Aorta (tissue), 5 donors: ENCODE data around the gene TMEM94. TPM values are rescaled to one million over a fixed set of nuclear protein-coding genes. Genes with fewer than 3 reads are reported as not detected.
"Not testable (repeated sequence)": the region's sequence is repeated elsewhere in the genome, so short reads cannot be mapped to it uniquely, and the experiment has no call there.

Experiments
- ATAC-seq: fragments of 200-7000 bp; cut with Tn5 transposase; one replicate; pipeline ENCODE4 v1.9.1; 2022; ENCODE audit warnings: moderate library complexity; ENCODE audit not compliant: low FRiP score
- DNase-seq, 2 donors: peaks; one replicate each; pipeline ENCODE4 v3.0.0-alpha.2; 2020
- H3K27ac ChIP-seq, 2 donors: one replicate each; pipeline ENCODE4 v1.5.1; 2013; ENCODE audit warnings: low read length in 2 of 2, mild to moderate bottlenecking in 2 of 2, moderate library complexity in 2 of 2, control low read depth in 1 of 2, inconsistent platforms in 1 of 2, low read depth in 1 of 2
- H3K27me3 ChIP-seq, 2 donors: one replicate each; pipeline ENCODE4 v1.6.1; 2013; ENCODE audit warnings: control low read depth in 1 of 2, low read length in 1 of 2, mild to moderate bottlenecking in 1 of 2, moderate library complexity in 1 of 2; ENCODE audit not compliant: insufficient read depth in 2 of 2, control insufficient read depth in 1 of 2
- H3K36me3 ChIP-seq, 2 donors: one replicate each; pipeline ENCODE4 v1.6.1; 2013; ENCODE audit warnings: control low read depth in 1 of 2, low read length in 1 of 2, mild to moderate bottlenecking in 1 of 2; ENCODE audit not compliant: insufficient read depth in 2 of 2, control insufficient read depth in 1 of 2
- H3K4me1 ChIP-seq, 2 donors: one replicate each; pipeline ENCODE4 v1.6.1; 2013; ENCODE audit warnings: low read length in 2 of 2, control low read depth in 1 of 2, mild to moderate bottlenecking in 1 of 2, moderate library complexity in 1 of 2; ENCODE audit not compliant: insufficient read depth in 2 of 2, control insufficient read depth in 1 of 2
- H3K4me3 ChIP-seq, 2 donors: one replicate each; pipeline ENCODE4 v1.5.1; 2013; ENCODE audit warnings: low read length in 2 of 2, control low read depth in 1 of 2, mild to moderate bottlenecking in 1 of 2
- H3K9me3 ChIP-seq: one replicate; pipeline ENCODE4 v1.6.1; 2013; ENCODE audit warnings: mild to moderate bottlenecking, low read length; ENCODE audit not compliant: control insufficient read depth
- WGBS, 2 donors: extraction: QIAGEN DNeasy Blood & Tissue Kit; methylation state at CpG; one replicate each; pipeline ENCODE4 v1.1.7; 2013; 5-methylcytosine and 5-hydroxymethylcytosine counted together
- intact Hi-C, 2 donors: fragments of 100-400 bp; cut with DNase I; formaldehyde crosslinking; loops; one replicate each; pipeline versions ENCODE4 v1.14.2 to v1.15.0; 2022
- polyA plus RNA-seq, 2 donors: library from polyadenylated mRNA; stranded (reverse); fragments of 200-250 nt; gene quantifications; one replicate each; pipeline ENCODE4 v1.2.3, GENCODE V29; 2013
- total RNA-seq, 2 donors: library from RNA; stranded (reverse); fragmentation: NEBNext Ultra II Directional; extraction: Animal tissue kit (Norgen Biotek cat#: 25700); gene quantifications; one replicate each; pipeline ENCODE4 v1.2.1, GENCODE V29; 2021
- donor health status: healthy with polysubstance abuse.
- donor health status: Bipolar disorder and iron deficiency.
- donor health status: DM: no; HTN: no; CAD: no.
- donor health status: DM: no; HTN: no; CAD: no.
- donor health status: DM: yes; HTN: yes; CAD: no.

The TMEM94 gene
- total and polyA plus RNA-seq, 4 donors, result 19.5 to 74.8 (median 53.1) TPM

GRCh38 chr17:75417054-75417580 lies 39.3 kb upstream of the TMEM94 start:
- no peak overlapping the region for H3K4me3 ChIP-seq
- DNase-seq, result no peak
- no peaks in the 10 kb centered on the region for H3K36me3 ChIP-seq
- no peaks in the 10 kb centered on the region for H3K9me3 ChIP-seq
- no peaks in the 10 kb centered on the region for H3K4me1 ChIP-seq
- H3K27me3 ChIP-seq, result no peaks in the 10 kb centered on the region
- ATAC-seq, result no peak
- WGBS, 2 donors, result 9 to 12% methylated on average over 9 of the region's 9 CpGs
- H3K27ac ChIP-seq, result peak overlapping the region in 1 of 2 donors; percentile 24
- intact Hi-C loops, result no loop called here

- DNase-seq (no peak), ATAC-seq (no peak)
- Histone ChIP-seq H3K9me3 (no peaks in the 10 kb centered on the region), H3K4me3 (no peak overlapping the region), H3K27ac (no peak overlapping the region), H3K4me1 (no peaks in the 10 kb centered on the region), H3K36me3 (no peaks in the 10 kb centered on the region), H3K27me3 (no peaks in the 10 kb centered on the region)
- WGBS, 2 donors, result 61 to 79% methylated on average over 5 of the region's 5 CpGs
- intact Hi-C loops, result no loop called here
Measured at GRCh38 chr17:75418531-75418930, 37.9 kb upstream of the TMEM94 start.

GRCh38 chr17:75428543-75429469 lies 27.6 kb upstream of the TMEM94 start:
- intact Hi-C loops, result loop anchor here (5.0 to 10.0 kb wide), 3 partner anchors 46 to 318 kb away; partner anchors contain the start of gene MYO15B (in 1 of the 2)
- DNase-seq, result no peak
- ATAC-seq, result peak; percentile 75

GRCh38 chr17:75430159-75430974 lies 26.1 kb upstream of the TMEM94 start:
- intact Hi-C loops, result no loop called here
- H3K27ac ChIP-seq, result peak overlapping the region; percentile 73 to 76
- DNase-seq (peak; percentile 56 to 81), ATAC-seq (peak; percentile 17)
- no peaks in the 10 kb centered on the region for H3K9me3 ChIP-seq
- H3K36me3 ChIP-seq, result no peaks in the 10 kb centered on the region
- no peaks in the 10 kb centered on the region for H3K27me3 ChIP-seq
- WGBS, 2 donors, result 12% methylated on average over 11 of the region's 11 CpGs
- no peak overlapping the region for H3K4me3 ChIP-seq
- peaks cover 2 to 3% of the 10 kb centered on the region in 2 donors for H3K4me1 ChIP-seq

More at GRCh38 chr17:75428543-75429469, 27.6 kb upstream of the TMEM94 start:
- Histone ChIP-seq H3K36me3 (no peaks in the 10 kb centered on the region), H3K27ac (peak overlapping the region in 1 of 2 donors; percentile 97), H3K9me3 (no peaks in the 10 kb centered on the region), H3K4me3 (no peak overlapping the region), H3K27me3 (no peaks in the 10 kb centered on the region), H3K4me1 (peaks cover 2 to 3% of the 10 kb centered on the region in 2 donors)
- 35 to 38% methylated on average over 17 of the region's 17 CpGs for WGBS, 2 donors

GRCh38 chr17:75433218-75433783 lies 23.1 kb upstream of the TMEM94 start:
- H3K36me3 ChIP-seq, result no peaks in the 10 kb centered on the region
- intact Hi-C loops, result no loop called here
- WGBS, 2 donors, result 76 to 80% methylated on average over 6 of the region's 6 CpGs
- H3K27ac ChIP-seq, result no peak overlapping the region
- DNase-seq (no peak), ATAC-seq (no peak)
- H3K9me3 ChIP-seq, result no peaks in the 10 kb centered on the region
- no peak overlapping the region for H3K4me3 ChIP-seq
- no peaks in the 10 kb centered on the region for H3K27me3 ChIP-seq
- H3K4me1 ChIP-seq, result peaks cover 2 to 3% of the 10 kb centered on the region in 2 donors

- H3K9me3 ChIP-seq, H3K4me1 ChIP-seq, H3K27me3 ChIP-seq, H3K36me3 ChIP-seq, intact Hi-C loops, ATAC-seq, DNase-seq, H3K27ac ChIP-seq, H3K4me3 ChIP-seq: not testable (repeated sequence)
- WGBS, 2 donors, result 93 to 95% methylated on average over 6 of the region's 6 CpGs
Measured at GRCh38 chr17:75434433-75434832, 22.0 kb upstream of the TMEM94 start.

GRCh38 chr17:75437404-75437803 lies 19.0 kb upstream of the TMEM94 start:
- H3K4me1 ChIP-seq, H3K36me3 ChIP-seq, H3K27ac ChIP-seq, H3K4me3 ChIP-seq, H3K9me3 ChIP-seq, H3K27me3 ChIP-seq, intact Hi-C loops, DNase-seq, ATAC-seq: not testable (repeated sequence)
- WGBS, 2 donors, result 86 to 89% methylated on average over 8 of the region's 8 CpGs

GRCh38 chr17:75439287-75439686 lies 17.1 kb upstream of the TMEM94 start:
- DNase-seq (no peak), ATAC-seq (no peak)
- Histone ChIP-seq H3K27ac (no peak overlapping the region), H3K4me1 (no peaks in the 10 kb centered on the region), H3K9me3 (no peaks in the 10 kb centered on the region), H3K27me3 (no peaks in the 10 kb centered on the region), H3K4me3 (no peak overlapping the region), H3K36me3 (no peaks in the 10 kb centered on the region)
- intact Hi-C loops, result no loop called here
- WGBS, 2 donors, result 90 to 91% methylated on average over 2 of the region's 2 CpGs
